ENCODE measurements around the gene PFKFB3.
"Not testable (repeated sequence)": the region's sequence is repeated elsewhere in the genome, so short reads cannot be mapped to it uniquely, and the experiment has no call there.

Gene PFKFB3

GRCh38 chr10:6202098-6202683 is 541 bp upstream of the PFKFB3 start:
- no peak for DNase-seq (ENCODE audit: low spot score)

GRCh38 chr10:6203331-6204062 is 765 bp downstream of the PFKFB3 start:
- peak; percentile 87 for DNase-seq (ENCODE audit: low spot score)

GRCh38 chr10:6204063-6204340 is 1.3 kb downstream of the PFKFB3 start:
- DNase-seq (ENCODE audit: low spot score) = peak; percentile 52

- peak; percentile 85 for DNase-seq (ENCODE audit: low spot score)
Observed at GRCh38 chr10:6204341-6205191, 1.8 kb downstream of the PFKFB3 start.

GRCh38 chr10:6206486-6206885 is 3.8 kb downstream of the PFKFB3 start:
- not testable (repeated sequence) for DNase-seq (ENCODE audit: low spot score)

GRCh38 chr10:6207658-6208057 is 4.9 kb downstream of the PFKFB3 start:
- DNase-seq (ENCODE audit: low spot score) = no peak

GRCh38 chr10:6208799-6209235 is 6.1 kb downstream of the PFKFB3 start:
- no peak for DNase-seq (ENCODE audit: low spot score)

GRCh38 chr10:6211341-6211670 is 8.6 kb downstream of the PFKFB3 start:
- DNase-seq (ENCODE audit: low spot score) = no peak

GRCh38 chr10:6211671-6212635 is 9.2 kb downstream of the PFKFB3 start:
- peak; percentile 74 for DNase-seq (ENCODE audit: low spot score)

GRCh38 chr10:6212806-6213205 is 10.1 kb downstream of the PFKFB3 start:
- DNase-seq (ENCODE audit: low spot score) = no peak

GRCh38 chr10:6213257-6213905 is 10.6 kb downstream of the PFKFB3 start:
- no peak for DNase-seq (ENCODE audit: low spot score)

GRCh38 chr10:6213908-6214307 is 11.2 kb downstream of the PFKFB3 start:
- DNase-seq (ENCODE audit: low spot score) = no peak

GRCh38 chr10:6214612-6215011 is 11.9 kb downstream of the PFKFB3 start:
- no peak for DNase-seq (ENCODE audit: low spot score)

- DNase-seq (ENCODE audit: low spot score) = no peak
Observed at GRCh38 chr10:6215241-6215640, 12.5 kb downstream of the PFKFB3 start.

GRCh38 chr10:6215683-6216484 is 13.2 kb downstream of the PFKFB3 start:
- no peak for DNase-seq (ENCODE audit: low spot score)

GRCh38 chr10:6216916-6217315 is 14.2 kb downstream of the PFKFB3 start:
- DNase-seq (ENCODE audit: low spot score) = no peak

- no peak for DNase-seq (ENCODE audit: low spot score)
Observed at GRCh38 chr10:6217611-6218010, 14.9 kb downstream of the PFKFB3 start.

GRCh38 chr10:6218692-6219493 is 16.2 kb downstream of the PFKFB3 start:
- DNase-seq (ENCODE audit: low spot score) = no peak

GRCh38 chr10:6219494-6219836 is 16.7 kb downstream of the PFKFB3 start:
- DNase-seq (ENCODE audit: low spot score) = no peak

Data from AG08396 (cell line).